A549 (cell line): ENCODE measurements around the gene NFYC. TPM values are rescaled to one million over a fixed set of nuclear protein-coding genes. Genes with fewer than 3 reads are reported as not detected.

Source experiments
- ATAC-seq, 2 experiments: fragments of 200-7000 bp in 1 of 2; fragments of >200 bp in 1 of 2; cut with Nextera tagmentation in 1 of 2; cut with Tn5 transposase in 1 of 2; 3 replicates each; pipeline versions ENCODE4 v1.8.0 to v1.9.1; 2018 to 2020; ENCODE audit warnings: mild to moderate bottlenecking in 1 of 2, moderate library complexity in 1 of 2
- CTCF ChIA-PET: fragments of 300-600 bp; sonication (Branson Sonifier 250); formaldehyde crosslinking; extraction: SDS; loops from one replicate; lab custom pipeline; 2021; ENCODE audit warnings: antibody characterized with exemption, inconsistent platforms; lab: Yijun Ruan, JAX
- POLR2A ChIA-PET: fragments of 350-600 bp; formaldehyde crosslinking; extraction: SDS; loops from one replicate; lab custom pipeline; 2021; ENCODE audit warnings: antibody characterized with exemption, inconsistent platforms; lab: Yijun Ruan, JAX
- DNase-seq, 2 experiments: peaks; one replicate each; pipeline versions ENCODE4 v3.0.0 to v3.0.0-alpha.2; 2011 to 2016; ENCODE audit warnings: low read depth in 1 of 2, low spot score in 1 of 2
- FAIRE-seq: peaks from 2 replicates; lab custom pipeline; 2011; peaks lifted over from hg19 to GRCh38; lab: Jason Lieb, UNC
- H3K27ac ChIP-seq, 2 experiments: fragments of >200 bp; sonication (Bioruptor Twin); formaldehyde crosslinking; 3 replicates each; pipeline ENCODE4 v1.5.1; 2016 to 2017
- H3K4me1 ChIP-seq: fragments of >200 bp; sonication (Bioruptor Twin); formaldehyde crosslinking; 3 replicates; pipeline ENCODE4 v1.6.1; 2016
- H3K4me2 ChIP-seq: fragments of >200 bp; sonication (Bioruptor Twin); formaldehyde crosslinking; 3 replicates; pipeline ENCODE4 v1.6.1; 2016
- H3K4me3 ChIP-seq: fragments of >200 bp; sonication (Bioruptor Twin); formaldehyde crosslinking; 3 replicates; pipeline ENCODE4 v1.5.1; 2016
- H3K9me3 ChIP-seq: fragments of >200 bp; sonication (Bioruptor Twin); formaldehyde crosslinking; 3 replicates; pipeline ENCODE4 v1.6.1; 2016
- CBX2 ChIP-seq: fragments of 200-600 bp; sonication (generic); IDR thresholded peaks from 2 replicates; pipeline ENCODE4 v1.6.1; 2016; ENCODE audit warnings: low read depth, mild to moderate bottlenecking, borderline replicate concordance
- HDAC2 ChIP-seq: fragments of 200-600 bp; sonication (generic); IDR thresholded peaks from 2 replicates; pipeline ENCODE4 v1.6.1; 2016
- KDM1A ChIP-seq: fragments of 200-600 bp; sonication (generic); IDR thresholded peaks from 2 replicates; pipeline ENCODE4 v1.6.1; 2016; ENCODE audit warnings: low read depth, mild to moderate bottlenecking
- MAFK ChIP-seq: fragments of 450-650 bp; IDR thresholded peaks from 2 replicates; pipeline ENCODE4 v1.6.1; 2014; ENCODE audit not compliant: partially characterized antibody
- NR3C1 ChIP-seq: fragments of >200 bp; sonication (Bioruptor Twin); formaldehyde crosslinking; IDR thresholded peaks from 3 replicates; pipeline ENCODE4 v1.6.1; 2017
- RNF2 ChIP-seq: fragments of 200-600 bp; sonication (generic); IDR thresholded peaks from 2 replicates; pipeline ENCODE4 v1.6.1; 2016; ENCODE audit warnings: low read depth, mild to moderate bottlenecking, antibody characterized with exemption, moderate library complexity, borderline replicate concordance
- WGBS: methylation state at CpG from one replicate; pipeline ENCODE4 v1.1.6; 2017; ENCODE audit errors: missing lambda C conversion rate; 5-methylcytosine and 5-hydroxymethylcytosine counted together
- polyA plus RNA-seq, 4 experiments: library from polyadenylated mRNA; depleted of rRNA in 3 of 4; stranded (reverse); fragments of >200 nt; fragmentation: RNase III in 1 of 4; extraction: RNeasy Plus Mini Kit Qiagen cat#74134 plus additional on column Dnase treatment in 1 of 4; gene quantifications; 2 replicates in 3 of 4; 3 replicates in 1 of 4; pipeline ENCODE4 v1.2.3, GENCODE V29; 2011 to 2017
- TF ChIP-seq, protein P1 (sequence below): fragments of 200-600 bp; sonication (generic); IDR thresholded peaks from 2 replicates; pipeline ENCODE4 v1.6.1; 2016; ENCODE audit warnings: antibody characterized with exemption, mild to moderate bottlenecking, moderate library complexity
- TF ChIP-seq, protein P2 (sequence below): fragments of 250-450 bp; sonication (Bioruptor Pico); IDR thresholded peaks from 2 replicates; pipeline ENCODE4 v1.5.0; 2021; ENCODE audit warnings: mild to moderate bottlenecking, moderate library complexity, borderline replicate concordance
- TF ChIP-seq, protein P3 (sequence below): fragments of >200 bp; sonication (Bioruptor Twin); formaldehyde crosslinking; IDR thresholded peaks from 3 replicates; pipeline ENCODE4 v1.6.1; 2016
- TF ChIP-seq, protein P4 (sequence below): fragments of 450-650 bp; IDR thresholded peaks from 2 replicates; pipeline ENCODE4 v1.6.1; 2014; ENCODE audit warnings: antibody characterized with exemption
- TF ChIP-seq, protein P5 (sequence below): fragments of >200 bp; sonication (Bioruptor Twin); formaldehyde crosslinking; IDR thresholded peaks from 3 replicates; pipeline ENCODE4 v1.5.1; 2016

NFYC gene
- polyA plus RNA-seq, 2 of the 4 experiments (the other 2 are of a cell fraction), result 35.1 to 43.4 TPM

DNA sequence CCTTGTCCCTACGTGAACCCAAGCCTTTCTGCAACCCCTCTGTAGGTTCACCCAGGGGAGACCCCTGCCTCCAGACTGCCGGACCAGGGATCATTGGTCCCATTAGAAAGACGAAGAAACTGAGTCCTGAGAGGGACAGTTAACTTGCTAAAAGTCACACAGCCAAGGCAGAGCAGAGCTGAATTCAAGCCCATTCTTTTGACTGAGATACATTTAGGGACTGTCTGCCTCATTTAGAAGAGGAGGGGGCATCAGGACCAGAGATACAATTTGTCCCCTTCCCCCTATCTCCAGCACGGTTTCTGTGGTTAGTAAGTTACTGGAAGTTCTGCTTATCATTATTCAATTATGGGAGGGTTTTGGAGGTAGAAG lies 111.2 kb downstream of the NFYC start:
- H3K4me2 ChIP-seq, result peak overlapping the region; percentile 88; the same call in 2 of the 3 replicates
- TF ChIP-seq KDM1A (peak; percentile 65; the same call in 1 of the 2 replicates), CBX2 (no peak)
- CTCF ChIA-PET, result interaction anchor here (1.3 kb wide), 1 partner anchor 29 kb away, joined by 4 read pairs; no protein-coding TSS in a partner anchor
- WGBS, result 84% methylated on average over 3 of the region's 4 CpGs
- POLR2A ChIA-PET, result no interaction called here
- H3K27ac ChIP-seq, result no peak overlapping the region
- H3K9me3 ChIP-seq, result no peaks in the 10 kb centered on the region
- DNase-seq (no peak), FAIRE-seq (no peak), ATAC-seq (no peak)
- no peak overlapping the region for H3K4me3 ChIP-seq
- peaks cover 8% of the 10 kb centered on the region; the same call in 2 of the 3 replicates for H3K4me1 ChIP-seq

DNA sequence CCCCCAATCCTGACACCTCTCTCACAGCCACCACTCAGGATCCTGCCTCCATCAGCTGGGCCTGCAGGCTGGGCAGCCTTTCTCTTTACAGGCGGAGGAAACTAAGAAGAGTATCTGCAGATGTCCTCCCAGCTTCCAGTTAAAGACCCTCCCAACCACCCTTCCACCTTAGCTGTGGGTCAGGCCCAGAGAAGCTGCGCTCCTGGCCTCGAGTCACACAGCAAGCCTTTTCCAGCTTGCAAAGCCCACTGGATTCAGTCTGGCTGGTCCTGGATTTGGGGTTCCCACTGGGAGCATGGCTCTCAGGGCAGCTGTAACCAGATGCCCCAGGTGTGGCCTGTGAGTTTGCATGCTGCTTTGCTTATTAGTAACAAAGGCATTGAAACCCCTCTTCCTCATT lies 111.9 kb downstream of the NFYC start:
- FAIRE-seq, result no peak
- DNase-seq, result no peak
- ATAC-seq, result no peak
- no peak overlapping the region for H3K4me2 ChIP-seq
- H3K9me3 ChIP-seq, result no peaks in the 10 kb centered on the region
- WGBS, result 97% methylated on average over 3 of the region's 3 CpGs
- peaks cover 8% of the 10 kb centered on the region; the same call in 2 of the 3 replicates for H3K4me1 ChIP-seq
- CTCF ChIA-PET, result interaction anchor here (1.3 kb wide), 1 partner anchor 30 kb away, joined by 4 read pairs; no protein-coding TSS in a partner anchor
- POLR2A ChIA-PET, result interaction anchor here (1.2 kb wide), 1 partner anchor 59 kb away, joined by 3 read pairs; the partner anchor contains the start of gene CITED4
- H3K4me3 ChIP-seq, result no peak overlapping the region
- no peak for TF ChIP-seq RNF2
- TF ChIP-seq, protein P1, sequence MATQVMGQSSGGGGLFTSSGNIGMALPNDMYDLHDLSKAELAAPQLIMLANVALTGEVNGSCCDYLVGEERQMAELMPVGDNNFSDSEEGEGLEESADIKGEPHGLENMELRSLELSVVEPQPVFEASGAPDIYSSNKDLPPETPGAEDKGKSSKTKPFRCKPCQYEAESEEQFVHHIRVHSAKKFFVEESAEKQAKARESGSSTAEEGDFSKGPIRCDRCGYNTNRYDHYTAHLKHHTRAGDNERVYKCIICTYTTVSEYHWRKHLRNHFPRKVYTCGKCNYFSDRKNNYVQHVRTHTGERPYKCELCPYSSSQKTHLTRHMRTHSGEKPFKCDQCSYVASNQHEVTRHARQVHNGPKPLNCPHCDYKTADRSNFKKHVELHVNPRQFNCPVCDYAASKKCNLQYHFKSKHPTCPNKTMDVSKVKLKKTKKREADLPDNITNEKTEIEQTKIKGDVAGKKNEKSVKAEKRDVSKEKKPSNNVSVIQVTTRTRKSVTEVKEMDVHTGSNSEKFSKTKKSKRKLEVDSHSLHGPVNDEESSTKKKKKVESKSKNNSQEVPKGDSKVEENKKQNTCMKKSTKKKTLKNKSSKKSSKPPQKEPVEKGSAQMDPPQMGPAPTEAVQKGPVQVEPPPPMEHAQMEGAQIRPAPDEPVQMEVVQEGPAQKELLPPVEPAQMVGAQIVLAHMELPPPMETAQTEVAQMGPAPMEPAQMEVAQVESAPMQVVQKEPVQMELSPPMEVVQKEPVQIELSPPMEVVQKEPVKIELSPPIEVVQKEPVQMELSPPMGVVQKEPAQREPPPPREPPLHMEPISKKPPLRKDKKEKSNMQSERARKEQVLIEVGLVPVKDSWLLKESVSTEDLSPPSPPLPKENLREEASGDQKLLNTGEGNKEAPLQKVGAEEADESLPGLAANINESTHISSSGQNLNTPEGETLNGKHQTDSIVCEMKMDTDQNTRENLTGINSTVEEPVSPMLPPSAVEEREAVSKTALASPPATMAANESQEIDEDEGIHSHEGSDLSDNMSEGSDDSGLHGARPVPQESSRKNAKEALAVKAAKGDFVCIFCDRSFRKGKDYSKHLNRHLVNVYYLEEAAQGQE, result no peak
- TF ChIP-seq, protein P2, sequence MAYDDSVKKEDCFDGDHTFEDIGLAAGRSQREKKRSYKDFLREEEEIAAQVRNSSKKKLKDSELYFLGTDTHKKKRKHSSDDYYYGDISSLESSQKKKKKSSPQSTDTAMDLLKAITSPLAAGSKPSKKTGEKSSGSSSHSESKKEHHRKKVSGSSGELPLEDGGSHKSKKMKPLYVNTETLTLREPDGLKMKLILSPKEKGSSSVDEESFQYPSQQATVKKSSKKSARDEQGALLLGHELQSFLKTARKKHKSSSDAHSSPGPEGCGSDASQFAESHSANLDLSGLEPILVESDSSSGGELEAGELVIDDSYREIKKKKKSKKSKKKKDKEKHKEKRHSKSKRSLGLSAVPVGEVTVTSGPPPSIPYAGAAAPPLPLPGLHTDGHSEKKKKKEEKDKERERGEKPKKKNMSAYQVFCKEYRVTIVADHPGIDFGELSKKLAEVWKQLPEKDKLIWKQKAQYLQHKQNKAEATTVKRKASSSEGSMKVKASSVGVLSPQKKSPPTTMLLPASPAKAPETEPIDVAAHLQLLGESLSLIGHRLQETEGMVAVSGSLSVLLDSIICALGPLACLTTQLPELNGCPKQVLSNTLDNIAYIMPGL (CRISPR knock-in tag), result no peak
- TF ChIP-seq NR3C1, result no peak
- TF ChIP-seq, protein P3, sequence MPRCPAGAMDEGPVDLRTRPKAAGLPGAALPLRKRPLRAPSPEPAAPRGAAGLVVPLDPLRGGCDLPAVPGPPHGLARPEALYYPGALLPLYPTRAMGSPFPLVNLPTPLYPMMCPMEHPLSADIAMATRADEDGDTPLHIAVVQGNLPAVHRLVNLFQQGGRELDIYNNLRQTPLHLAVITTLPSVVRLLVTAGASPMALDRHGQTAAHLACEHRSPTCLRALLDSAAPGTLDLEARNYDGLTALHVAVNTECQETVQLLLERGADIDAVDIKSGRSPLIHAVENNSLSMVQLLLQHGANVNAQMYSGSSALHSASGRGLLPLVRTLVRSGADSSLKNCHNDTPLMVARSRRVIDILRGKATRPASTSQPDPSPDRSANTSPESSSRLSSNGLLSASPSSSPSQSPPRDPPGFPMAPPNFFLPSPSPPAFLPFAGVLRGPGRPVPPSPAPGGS, result no peak
- TF ChIP-seq, protein P4, sequence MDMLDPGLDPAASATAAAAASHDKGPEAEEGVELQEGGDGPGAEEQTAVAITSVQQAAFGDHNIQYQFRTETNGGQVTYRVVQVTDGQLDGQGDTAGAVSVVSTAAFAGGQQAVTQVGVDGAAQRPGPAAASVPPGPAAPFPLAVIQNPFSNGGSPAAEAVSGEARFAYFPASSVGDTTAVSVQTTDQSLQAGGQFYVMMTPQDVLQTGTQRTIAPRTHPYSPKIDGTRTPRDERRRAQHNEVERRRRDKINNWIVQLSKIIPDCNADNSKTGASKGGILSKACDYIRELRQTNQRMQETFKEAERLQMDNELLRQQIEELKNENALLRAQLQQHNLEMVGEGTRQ, result no peak
- no peak for TF ChIP-seq HDAC2
- H3K27ac ChIP-seq, result no peak overlapping the region

DNA sequence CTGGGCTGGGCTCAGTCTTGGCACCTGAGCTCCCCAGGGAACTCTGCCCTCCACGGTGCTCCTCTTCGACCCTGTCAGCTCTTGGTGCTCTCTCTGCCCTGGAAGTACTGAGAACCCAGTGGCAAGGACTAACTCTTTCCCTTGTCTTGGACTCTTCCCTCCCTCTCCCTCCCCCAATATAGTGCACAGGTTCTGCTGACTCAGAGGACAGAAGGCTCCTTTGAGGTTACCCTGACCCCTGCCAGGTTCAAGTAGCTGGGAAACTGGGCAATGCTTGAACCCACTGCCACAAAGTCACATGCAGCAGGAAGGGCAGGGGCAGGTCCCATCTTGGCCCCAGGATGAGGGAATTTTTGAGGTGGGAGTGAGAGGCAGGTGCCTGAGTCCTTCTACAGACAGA lies 112.4 kb downstream of the NFYC start:
- no peak overlapping the region for H3K27ac ChIP-seq
- no peaks in the 10 kb centered on the region for H3K9me3 ChIP-seq
- peak in 1 of 2 experiments; percentile 41; a peak in 1 of 6 replicates for ATAC-seq
- H3K4me3 ChIP-seq, result no peak overlapping the region
- ChIA-PET POLR2A (interaction anchor here (1.2 kb wide), 1 partner anchor 59 kb away, joined by 3 read pairs; the partner anchor contains the start of gene CITED4), CTCF (interaction anchor here (0.6 to 1.3 kb wide), 2 partner anchors 30 to 199 kb away, joined by 3 to 4 read pairs; no protein-coding TSS in a partner anchor)
- peak; percentile 2 for TF ChIP-seq MAFK
- TF ChIP-seq, protein P5, sequence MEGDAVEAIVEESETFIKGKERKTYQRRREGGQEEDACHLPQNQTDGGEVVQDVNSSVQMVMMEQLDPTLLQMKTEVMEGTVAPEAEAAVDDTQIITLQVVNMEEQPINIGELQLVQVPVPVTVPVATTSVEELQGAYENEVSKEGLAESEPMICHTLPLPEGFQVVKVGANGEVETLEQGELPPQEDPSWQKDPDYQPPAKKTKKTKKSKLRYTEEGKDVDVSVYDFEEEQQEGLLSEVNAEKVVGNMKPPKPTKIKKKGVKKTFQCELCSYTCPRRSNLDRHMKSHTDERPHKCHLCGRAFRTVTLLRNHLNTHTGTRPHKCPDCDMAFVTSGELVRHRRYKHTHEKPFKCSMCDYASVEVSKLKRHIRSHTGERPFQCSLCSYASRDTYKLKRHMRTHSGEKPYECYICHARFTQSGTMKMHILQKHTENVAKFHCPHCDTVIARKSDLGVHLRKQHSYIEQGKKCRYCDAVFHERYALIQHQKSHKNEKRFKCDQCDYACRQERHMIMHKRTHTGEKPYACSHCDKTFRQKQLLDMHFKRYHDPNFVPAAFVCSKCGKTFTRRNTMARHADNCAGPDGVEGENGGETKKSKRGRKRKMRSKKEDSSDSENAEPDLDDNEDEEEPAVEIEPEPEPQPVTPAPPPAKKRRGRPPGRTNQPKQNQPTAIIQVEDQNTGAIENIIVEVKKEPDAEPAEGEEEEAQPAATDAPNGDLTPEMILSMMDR, result no peak
- 91% methylated on average over 2 of the region's 2 CpGs for WGBS
- FAIRE-seq, result no peak
- peaks cover 8% of the 10 kb centered on the region; the same call in 2 of the 3 replicates for H3K4me1 ChIP-seq
- H3K4me2 ChIP-seq, result no peak overlapping the region
- DNase-seq, result no peak
